H1 (cell line): Measurements from ENCODE around the gene SNAPC3. TPM values are rescaled to one million over a fixed set of nuclear protein-coding genes. Genes with fewer than 3 reads are reported as not detected.

Source experiments
- JUN ChIP-seq: IDR thresholded peaks from 2 replicates; pipeline ENCODE4 v1.6.1; 2011; ENCODE audit warnings: low read depth, mild to moderate bottlenecking, improper control_type of control experiment, low read length
- KDM4A ChIP-seq: IDR thresholded peaks from one replicate; pipeline ENCODE4 v1.7.1; 2012; ENCODE audit warnings: low read depth, mild to moderate bottlenecking, moderate library complexity, low read length, inconsistent platforms; ENCODE audit not compliant: severe bottlenecking
- RNF2 ChIP-seq: fragments of 200-900, 300-1000 bp; sonication (generic); IDR thresholded peaks from 2 replicates; pipeline ENCODE4 v1.7.1; 2016; ENCODE audit warnings: borderline replicate concordance, low read depth, mild to moderate bottlenecking, antibody characterized with exemption, low read length; ENCODE audit not compliant: poor library complexity, severe bottlenecking; ENCODE audit errors: missing control alignments
- SAP30 ChIP-seq: fragments of 300-600 bp; sonication (generic); IDR thresholded peaks from 2 replicates; pipeline ENCODE4 v1.7.1; 2012; ENCODE audit warnings: low read length, moderate library complexity, mild to moderate bottlenecking, inconsistent platforms; ENCODE audit not compliant: insufficient read depth, insufficient replicate concordance
- SIRT6 ChIP-seq: IDR thresholded peaks from one replicate; pipeline ENCODE4 v1.7.1; 2012; ENCODE audit warnings: low read length, inconsistent platforms
- SP4 ChIP-seq: IDR thresholded peaks from 2 replicates; pipeline ENCODE4 v1.6.1; 2012; ENCODE audit warnings: low read length, inconsistent platforms
- polyA plus RNA-seq, 7 experiments: library from polyadenylated mRNA; depleted of rRNA in 3 of 7; stranded (reverse) in 5 of 7; unstranded in 2 of 7; fragments of >200 nt in 5 of 7; fragments of 200-250 nt in 2 of 7; gene quantifications; 1 replicate in 5 of 7; 2 replicates in 1 of 7; 4 replicates in 1 of 7; pipeline versions ENCODE4 v1.2.1 to v1.2.3, GENCODE V29; 2011 to 2013; ENCODE audit warnings: missing spikeins in 2 of 7, mixed read lengths in 2 of 7
- total RNA-seq: library from RNA; stranded (reverse); fragmentation: NEBNext Ultra II Directional; extraction: Animal tissue kit (Norgen Biotek cat#: 25700); gene quantifications from 2 replicates; pipeline ENCODE4 v1.2.1, GENCODE V29; 2021
- TF ChIP-seq, protein P1 (sequence below): fragments of 300-600 bp; sonication (generic); IDR thresholded peaks from 2 replicates; pipeline ENCODE4 v1.7.1; 2012; ENCODE audit warnings: low read length, moderate library complexity, mild to moderate bottlenecking, inconsistent platforms; ENCODE audit not compliant: insufficient replicate concordance
- TF ChIP-seq, protein P2 (sequence below): IDR thresholded peaks from 2 replicates; pipeline ENCODE4 v1.6.1; 2012; ENCODE audit warnings: low read length, inconsistent platforms

SNAPC3 gene
- total and polyA plus RNA-seq, 2 of the 8 experiments (the other 6 are each of a cell fraction or from before 2014, with no cell fraction given), result 11.9 to 25.8 TPM

DNA sequence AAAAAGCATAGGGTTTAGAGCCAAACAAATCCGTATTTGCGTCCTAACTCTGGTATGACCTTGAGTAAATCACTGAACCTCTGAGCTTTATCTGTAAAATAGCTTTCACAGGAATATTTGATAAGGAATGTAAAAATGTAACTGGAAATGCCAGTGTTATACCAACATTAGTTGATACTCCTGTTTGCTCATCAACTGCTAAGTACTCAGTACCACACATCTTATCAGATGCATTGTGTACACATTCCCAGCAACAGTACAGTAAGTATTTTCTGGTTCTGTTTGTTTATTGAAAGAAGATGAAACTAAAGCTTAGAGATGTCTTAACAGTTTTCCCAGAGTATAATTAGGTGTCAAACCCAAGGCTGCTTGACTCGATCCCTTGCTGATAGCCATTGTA, 21.5 kb downstream of the SNAPC3 start (continued):
- TF ChIP-seq, protein P1, sequence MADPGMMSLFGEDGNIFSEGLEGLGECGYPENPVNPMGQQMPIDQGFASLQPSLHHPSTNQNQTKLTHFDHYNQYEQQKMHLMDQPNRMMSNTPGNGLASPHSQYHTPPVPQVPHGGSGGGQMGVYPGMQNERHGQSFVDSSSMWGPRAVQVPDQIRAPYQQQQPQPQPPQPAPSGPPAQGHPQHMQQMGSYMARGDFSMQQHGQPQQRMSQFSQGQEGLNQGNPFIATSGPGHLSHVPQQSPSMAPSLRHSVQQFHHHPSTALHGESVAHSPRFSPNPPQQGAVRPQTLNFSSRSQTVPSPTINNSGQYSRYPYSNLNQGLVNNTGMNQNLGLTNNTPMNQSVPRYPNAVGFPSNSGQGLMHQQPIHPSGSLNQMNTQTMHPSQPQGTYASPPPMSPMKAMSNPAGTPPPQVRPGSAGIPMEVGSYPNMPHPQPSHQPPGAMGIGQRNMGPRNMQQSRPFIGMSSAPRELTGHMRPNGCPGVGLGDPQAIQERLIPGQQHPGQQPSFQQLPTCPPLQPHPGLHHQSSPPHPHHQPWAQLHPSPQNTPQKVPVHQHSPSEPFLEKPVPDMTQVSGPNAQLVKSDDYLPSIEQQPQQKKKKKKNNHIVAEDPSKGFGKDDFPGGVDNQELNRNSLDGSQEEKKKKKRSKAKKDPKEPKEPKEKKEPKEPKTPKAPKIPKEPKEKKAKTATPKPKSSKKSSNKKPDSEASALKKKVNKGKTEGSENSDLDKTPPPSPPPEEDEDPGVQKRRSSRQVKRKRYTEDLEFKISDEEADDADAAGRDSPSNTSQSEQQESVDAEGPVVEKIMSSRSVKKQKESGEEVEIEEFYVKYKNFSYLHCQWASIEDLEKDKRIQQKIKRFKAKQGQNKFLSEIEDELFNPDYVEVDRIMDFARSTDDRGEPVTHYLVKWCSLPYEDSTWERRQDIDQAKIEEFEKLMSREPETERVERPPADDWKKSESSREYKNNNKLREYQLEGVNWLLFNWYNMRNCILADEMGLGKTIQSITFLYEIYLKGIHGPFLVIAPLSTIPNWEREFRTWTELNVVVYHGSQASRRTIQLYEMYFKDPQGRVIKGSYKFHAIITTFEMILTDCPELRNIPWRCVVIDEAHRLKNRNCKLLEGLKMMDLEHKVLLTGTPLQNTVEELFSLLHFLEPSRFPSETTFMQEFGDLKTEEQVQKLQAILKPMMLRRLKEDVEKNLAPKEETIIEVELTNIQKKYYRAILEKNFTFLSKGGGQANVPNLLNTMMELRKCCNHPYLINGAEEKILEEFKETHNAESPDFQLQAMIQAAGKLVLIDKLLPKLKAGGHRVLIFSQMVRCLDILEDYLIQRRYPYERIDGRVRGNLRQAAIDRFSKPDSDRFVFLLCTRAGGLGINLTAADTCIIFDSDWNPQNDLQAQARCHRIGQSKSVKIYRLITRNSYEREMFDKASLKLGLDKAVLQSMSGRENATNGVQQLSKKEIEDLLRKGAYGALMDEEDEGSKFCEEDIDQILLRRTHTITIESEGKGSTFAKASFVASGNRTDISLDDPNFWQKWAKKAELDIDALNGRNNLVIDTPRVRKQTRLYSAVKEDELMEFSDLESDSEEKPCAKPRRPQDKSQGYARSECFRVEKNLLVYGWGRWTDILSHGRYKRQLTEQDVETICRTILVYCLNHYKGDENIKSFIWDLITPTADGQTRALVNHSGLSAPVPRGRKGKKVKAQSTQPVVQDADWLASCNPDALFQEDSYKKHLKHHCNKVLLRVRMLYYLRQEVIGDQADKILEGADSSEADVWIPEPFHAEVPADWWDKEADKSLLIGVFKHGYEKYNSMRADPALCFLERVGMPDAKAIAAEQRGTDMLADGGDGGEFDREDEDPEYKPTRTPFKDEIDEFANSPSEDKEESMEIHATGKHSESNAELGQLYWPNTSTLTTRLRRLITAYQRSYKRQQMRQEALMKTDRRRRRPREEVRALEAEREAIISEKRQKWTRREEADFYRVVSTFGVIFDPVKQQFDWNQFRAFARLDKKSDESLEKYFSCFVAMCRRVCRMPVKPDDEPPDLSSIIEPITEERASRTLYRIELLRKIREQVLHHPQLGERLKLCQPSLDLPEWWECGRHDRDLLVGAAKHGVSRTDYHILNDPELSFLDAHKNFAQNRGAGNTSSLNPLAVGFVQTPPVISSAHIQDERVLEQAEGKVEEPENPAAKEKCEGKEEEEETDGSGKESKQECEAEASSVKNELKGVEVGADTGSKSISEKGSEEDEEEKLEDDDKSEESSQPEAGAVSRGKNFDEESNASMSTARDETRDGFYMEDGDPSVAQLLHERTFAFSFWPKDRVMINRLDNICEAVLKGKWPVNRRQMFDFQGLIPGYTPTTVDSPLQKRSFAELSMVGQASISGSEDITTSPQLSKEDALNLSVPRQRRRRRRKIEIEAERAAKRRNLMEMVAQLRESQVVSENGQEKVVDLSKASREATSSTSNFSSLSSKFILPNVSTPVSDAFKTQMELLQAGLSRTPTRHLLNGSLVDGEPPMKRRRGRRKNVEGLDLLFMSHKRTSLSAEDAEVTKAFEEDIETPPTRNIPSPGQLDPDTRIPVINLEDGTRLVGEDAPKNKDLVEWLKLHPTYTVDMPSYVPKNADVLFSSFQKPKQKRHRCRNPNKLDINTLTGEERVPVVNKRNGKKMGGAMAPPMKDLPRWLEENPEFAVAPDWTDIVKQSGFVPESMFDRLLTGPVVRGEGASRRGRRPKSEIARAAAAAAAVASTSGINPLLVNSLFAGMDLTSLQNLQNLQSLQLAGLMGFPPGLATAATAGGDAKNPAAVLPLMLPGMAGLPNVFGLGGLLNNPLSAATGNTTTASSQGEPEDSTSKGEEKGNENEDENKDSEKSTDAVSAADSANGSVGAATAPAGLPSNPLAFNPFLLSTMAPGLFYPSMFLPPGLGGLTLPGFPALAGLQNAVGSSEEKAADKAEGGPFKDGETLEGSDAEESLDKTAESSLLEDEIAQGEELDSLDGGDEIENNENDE, result no peak
- TF ChIP-seq SIRT6, result no peak
- no peak for TF ChIP-seq SAP30
- TF ChIP-seq, protein P2, sequence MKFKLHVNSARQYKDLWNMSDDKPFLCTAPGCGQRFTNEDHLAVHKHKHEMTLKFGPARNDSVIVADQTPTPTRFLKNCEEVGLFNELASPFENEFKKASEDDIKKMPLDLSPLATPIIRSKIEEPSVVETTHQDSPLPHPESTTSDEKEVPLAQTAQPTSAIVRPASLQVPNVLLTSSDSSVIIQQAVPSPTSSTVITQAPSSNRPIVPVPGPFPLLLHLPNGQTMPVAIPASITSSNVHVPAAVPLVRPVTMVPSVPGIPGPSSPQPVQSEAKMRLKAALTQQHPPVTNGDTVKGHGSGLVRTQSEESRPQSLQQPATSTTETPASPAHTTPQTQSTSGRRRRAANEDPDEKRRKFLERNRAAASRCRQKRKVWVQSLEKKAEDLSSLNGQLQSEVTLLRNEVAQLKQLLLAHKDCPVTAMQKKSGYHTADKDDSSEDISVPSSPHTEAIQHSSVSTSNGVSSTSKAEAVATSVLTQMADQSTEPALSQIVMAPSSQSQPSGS, result no peak
- TF ChIP-seq JUN, result no peak
- TF ChIP-seq RNF2, result no peak
- no peak for TF ChIP-seq SP4
- TF ChIP-seq KDM4A, result no peak
